Measurements from ENCODE around the gene SORCS3.

Gene SORCS3

DNA sequence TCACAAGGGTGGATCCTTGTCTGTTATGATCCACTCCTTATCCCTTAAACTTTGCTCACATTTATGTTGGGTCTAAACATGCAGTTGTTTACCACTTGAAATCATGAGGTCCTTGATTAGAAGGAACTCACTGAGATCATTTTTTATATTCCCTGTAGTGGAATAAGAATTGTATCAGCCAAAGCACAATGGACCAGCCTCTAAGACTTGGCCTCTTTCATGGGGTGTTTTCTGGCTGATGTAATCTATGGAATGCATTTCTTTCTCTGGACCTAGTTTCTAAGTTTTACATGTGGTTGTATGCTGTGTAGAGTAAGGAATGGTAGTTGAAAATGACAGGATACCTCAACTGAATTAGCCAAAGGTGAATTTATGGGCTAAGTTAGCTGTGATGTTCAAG is 376.6 kb downstream of the SORCS3 start:
- H3K4me3 ChIP-seq (ENCODE audit: low read length) = no peak overlapping the region
- TF ChIP-seq CTCF (IDR thresholded peaks at IDR 0.05; ENCODE audit: insufficient read depth, low read depth, low read length, missing control alignments) = no peak
- no peak for DNase-seq (ENCODE audit: low read depth)

GRCh38 chr10:105023211-105024111 is 382.4 kb downstream of the SORCS3 start:
- H3K4me3 ChIP-seq (ENCODE audit: low read length) = no peak overlapping the region
- no peak for DNase-seq (ENCODE audit: low read depth)
- no peak for TF ChIP-seq CTCF (IDR thresholded peaks at IDR 0.05; ENCODE audit: insufficient read depth, low read depth, low read length, missing control alignments)

DNA sequence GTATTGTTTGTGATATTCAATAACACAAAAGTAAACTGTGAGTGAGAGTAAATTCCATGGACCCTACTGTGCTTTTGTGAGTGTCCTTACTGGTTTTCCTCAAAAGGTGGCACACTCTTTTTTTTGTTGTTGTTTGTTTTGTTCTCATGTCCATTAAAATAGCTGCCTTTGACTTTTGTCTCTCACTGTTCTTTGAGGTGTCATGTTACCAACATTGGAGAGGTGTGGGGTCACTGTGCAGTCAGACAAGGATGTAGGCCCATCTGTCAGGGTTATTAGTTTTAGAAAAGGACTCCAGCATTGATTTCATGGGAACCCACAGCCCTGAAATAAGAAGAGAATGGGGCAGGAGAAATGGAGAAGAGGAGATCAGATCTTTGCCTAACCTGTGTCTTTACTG is 383.1 kb downstream of the SORCS3 start:
- no peak for TF ChIP-seq CTCF (IDR thresholded peaks at IDR 0.05; ENCODE audit: insufficient read depth, low read depth, low read length, missing control alignments)
- no peak overlapping the region for H3K4me3 ChIP-seq (ENCODE audit: low read length)
- no peak for DNase-seq (ENCODE audit: low read depth)

DNA sequence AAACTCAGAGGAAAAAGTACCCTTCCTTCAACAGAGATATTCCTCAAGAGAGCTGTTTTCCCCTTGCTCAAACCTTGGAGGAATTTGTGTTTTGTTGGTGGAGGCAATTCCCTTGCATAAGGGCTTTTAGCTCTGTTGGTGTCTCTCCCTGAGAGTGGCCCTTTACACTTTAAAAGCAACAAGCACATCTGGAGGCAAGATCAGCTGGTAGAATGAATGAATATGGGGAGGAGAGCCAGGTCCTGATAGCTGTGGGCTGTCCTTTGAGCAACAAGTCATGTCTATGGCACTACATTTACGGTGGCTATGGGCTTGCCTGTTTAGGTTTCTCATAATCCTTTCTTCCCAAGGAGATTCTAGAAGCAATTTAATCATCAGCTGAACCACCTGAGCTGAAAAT is 384.0 kb downstream of the SORCS3 start:
- H3K4me3 ChIP-seq (ENCODE audit: low read length) = no peak overlapping the region
- no peak for TF ChIP-seq CTCF (IDR thresholded peaks at IDR 0.05; ENCODE audit: insufficient read depth, low read depth, low read length, missing control alignments)
- DNase-seq (ENCODE audit: low read depth) = no peak

DNA sequence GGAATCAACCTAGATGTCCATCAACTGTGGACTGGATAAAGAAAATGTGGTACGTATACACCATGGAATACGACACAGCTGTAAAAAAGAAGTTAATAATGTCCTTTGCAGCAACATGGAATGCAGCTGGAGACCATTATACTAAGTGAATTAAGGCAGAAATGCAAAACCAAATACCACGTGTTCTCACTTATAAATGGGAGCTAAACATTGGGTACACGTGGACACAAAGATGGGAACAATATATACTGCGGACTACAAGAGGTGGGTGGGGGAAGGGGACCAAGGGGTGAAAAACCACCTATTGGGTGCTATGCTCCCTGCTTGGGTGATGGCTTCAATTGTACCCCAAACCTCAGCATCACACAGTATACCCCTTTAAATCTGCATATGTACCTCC is 385.5 kb downstream of the SORCS3 start:
- no peak for DNase-seq (ENCODE audit: low read depth)
- TF ChIP-seq CTCF (IDR thresholded peaks at IDR 0.05; ENCODE audit: insufficient read depth, low read depth, low read length, missing control alignments) = no peak
- H3K4me3 ChIP-seq (ENCODE audit: low read length) = no peak overlapping the region

DNA sequence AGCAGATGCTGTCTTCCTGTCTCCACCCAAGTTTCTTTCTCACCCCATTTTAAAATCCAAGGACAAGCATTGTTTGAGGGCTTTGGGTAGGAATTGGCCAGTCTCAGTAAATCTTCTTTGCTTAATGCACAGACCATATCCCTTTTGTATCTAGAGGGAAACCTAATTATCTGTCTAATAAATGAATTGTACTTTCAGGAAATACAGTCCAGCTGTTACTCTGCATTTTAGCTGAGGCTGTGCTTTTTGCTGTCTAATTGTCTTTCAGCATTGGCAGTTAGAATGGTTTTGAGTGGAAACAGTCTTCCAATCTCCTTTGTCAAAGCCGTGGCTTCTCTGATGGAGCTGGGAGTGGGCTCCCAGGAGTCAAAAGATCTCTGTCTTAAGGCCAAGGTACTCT is 388.2 kb downstream of the SORCS3 start:
- DNase-seq (ENCODE audit: low read depth) = no peak
- TF ChIP-seq CTCF (IDR thresholded peaks at IDR 0.05; ENCODE audit: insufficient read depth, low read depth, low read length, missing control alignments) = no peak
- H3K4me3 ChIP-seq (ENCODE audit: low read length) = no peak overlapping the region

DNA sequence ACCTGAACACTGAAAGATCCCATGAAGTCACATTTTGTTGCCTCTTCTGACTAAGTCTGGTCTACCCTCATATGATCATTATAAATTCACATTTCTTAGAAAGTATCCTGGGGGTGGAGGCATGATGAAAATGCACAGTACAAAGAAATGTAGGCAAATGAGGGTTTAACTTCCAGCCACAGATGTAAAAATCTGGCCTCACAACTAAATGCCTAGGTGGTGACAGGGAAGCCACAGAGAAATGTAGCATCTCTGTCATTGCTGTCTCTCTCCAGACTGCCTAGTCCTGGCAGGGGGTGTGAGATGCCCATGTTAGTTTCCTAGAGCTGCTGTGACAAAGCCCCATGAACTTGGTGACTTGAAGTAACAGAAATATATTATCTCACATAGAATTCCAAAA is 395.9 kb downstream of the SORCS3 start:
- no peak overlapping the region for H3K4me3 ChIP-seq (ENCODE audit: low read length)
- no peak for DNase-seq (ENCODE audit: low read depth)
- TF ChIP-seq CTCF (IDR thresholded peaks at IDR 0.05; ENCODE audit: insufficient read depth, low read depth, low read length, missing control alignments) = no peak

All from epithelial cell of esophagus (primary cell).